ENCODE measurements around the gene SLX4IP. TPM values are rescaled to one million over a fixed set of nuclear protein-coding genes. Genes with fewer than 3 reads are reported as not detected.
"Not testable (repeated sequence)": the region's sequence is repeated elsewhere in the genome, so short reads cannot be mapped to it uniquely, and the experiment has no call there.

SLX4IP gene
- polyA plus RNA-seq, 2 donors, result 1.2 to 4.4 TPM

DNA sequence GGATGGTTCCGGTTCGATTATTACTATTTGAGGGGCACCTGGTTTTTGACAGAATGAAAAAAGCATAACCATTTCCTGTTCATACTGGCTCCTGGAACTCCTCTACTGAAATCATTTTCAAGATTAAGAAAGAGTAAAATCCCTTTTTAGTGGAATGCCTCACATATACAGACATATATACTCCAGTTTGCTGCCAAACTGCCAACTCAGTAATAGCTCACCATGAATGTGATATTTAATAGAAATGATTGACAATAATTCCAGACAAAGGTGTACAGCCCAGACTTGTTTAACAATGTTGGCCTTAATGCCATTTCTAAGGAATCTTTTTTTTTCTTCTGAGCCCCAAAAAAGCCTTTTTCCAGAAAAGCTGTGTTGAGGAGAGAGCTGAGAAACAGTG is 145.6 kb downstream of the SLX4IP start:
- no peaks in the 10 kb centered on the region for H3K36me3 ChIP-seq (ENCODE audit: control insufficient read depth in 2 of 2, insufficient read depth in 2 of 2, low read length in 1 of 2)
- H3K4me1 ChIP-seq (ENCODE audit: control insufficient read depth in 2 of 2, insufficient read depth in 2 of 2, low read length in 1 of 2), result peaks cover 0 to 2% of the 10 kb centered on the region in 2 donors
- no peak overlapping the region for H3K27ac ChIP-seq (ENCODE audit: low read depth in 2 of 2, low read length in 1 of 2)
- no peak overlapping the region for H3K4me3 ChIP-seq (ENCODE audit: low read depth in 1 of 2, low read length in 2 of 2)
- H3K27me3 ChIP-seq (ENCODE audit: control insufficient read depth in 1 of 2, insufficient read depth in 2 of 2, low read length in 2 of 2), result no peaks in the 10 kb centered on the region
- H3K9me3 ChIP-seq (ENCODE audit: control insufficient read depth in 2 of 2, insufficient read depth in 1 of 2, low read depth in 1 of 2, low read length in 1 of 2), result no peaks in the 10 kb centered on the region
- 70 to 91% methylated on average over 2 of the region's 2 CpGs for WGBS, 2 donors

DNA sequence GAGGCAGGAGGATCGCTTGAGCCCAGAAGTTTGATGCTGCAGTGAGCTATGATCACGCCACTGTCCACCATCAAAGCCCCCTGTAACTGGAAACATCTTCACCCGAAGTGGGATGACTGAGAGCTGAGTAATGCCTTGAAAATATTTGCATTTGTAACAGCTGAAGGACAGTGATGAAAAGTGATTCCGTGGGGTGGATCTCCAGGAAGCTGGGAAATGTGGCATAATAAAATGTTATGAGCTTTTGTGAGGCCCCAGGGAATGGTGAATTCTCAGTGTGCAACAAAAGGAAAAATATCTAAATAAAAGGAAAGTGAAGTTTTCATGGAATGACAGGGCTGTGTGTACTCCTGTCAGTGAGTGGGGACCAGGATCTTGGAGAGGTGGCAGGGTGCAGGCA is 146.7 kb downstream of the SLX4IP start:
- H3K36me3 ChIP-seq (ENCODE audit: control insufficient read depth in 2 of 2, insufficient read depth in 2 of 2, low read length in 1 of 2), result no peaks in the 10 kb centered on the region
- no peak overlapping the region for H3K4me3 ChIP-seq (ENCODE audit: low read depth in 1 of 2, low read length in 2 of 2)
- WGBS, 2 donors, result 59 to 66% methylated on average over 4 of the region's 4 CpGs
- no peaks in the 10 kb centered on the region for H3K27me3 ChIP-seq (ENCODE audit: control insufficient read depth in 1 of 2, insufficient read depth in 2 of 2, low read length in 2 of 2)
- H3K27ac ChIP-seq (ENCODE audit: low read depth in 2 of 2, low read length in 1 of 2), result no peak overlapping the region
- peaks cover 0 to 2% of the 10 kb centered on the region in 2 donors for H3K4me1 ChIP-seq (ENCODE audit: control insufficient read depth in 2 of 2, insufficient read depth in 2 of 2, low read length in 1 of 2)
- H3K9me3 ChIP-seq (ENCODE audit: control insufficient read depth in 2 of 2, insufficient read depth in 1 of 2, low read depth in 1 of 2, low read length in 1 of 2), result no peaks in the 10 kb centered on the region

DNA sequence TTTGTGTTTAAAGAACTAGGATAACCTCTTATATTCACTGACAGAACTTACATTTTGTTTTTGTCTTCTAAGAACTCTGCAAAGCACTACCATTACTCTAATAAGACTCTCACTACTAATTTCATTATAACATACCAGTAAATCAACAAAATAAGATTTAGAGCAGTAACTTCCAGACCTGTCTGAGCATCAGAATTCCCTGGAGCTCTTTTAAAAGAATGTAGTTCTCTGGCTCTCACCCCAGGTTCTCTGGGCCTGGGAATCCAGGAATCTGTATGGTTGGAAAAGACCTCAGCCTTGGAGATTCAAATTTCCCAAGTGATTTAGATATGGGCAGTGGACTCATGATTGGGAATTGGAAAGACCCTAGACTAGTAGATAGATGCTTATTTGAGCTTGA is 149.3 kb downstream of the SLX4IP start:
- H3K4me1 ChIP-seq (ENCODE audit: control insufficient read depth in 2 of 2, insufficient read depth in 2 of 2, low read length in 1 of 2), result peaks cover 0 to 2% of the 10 kb centered on the region in 2 donors
- no peaks in the 10 kb centered on the region for H3K36me3 ChIP-seq (ENCODE audit: control insufficient read depth in 2 of 2, insufficient read depth in 2 of 2, low read length in 1 of 2)
- H3K27ac ChIP-seq (ENCODE audit: low read depth in 2 of 2, low read length in 1 of 2), result no peak overlapping the region
- no peaks in the 10 kb centered on the region for H3K9me3 ChIP-seq (ENCODE audit: control insufficient read depth in 2 of 2, insufficient read depth in 1 of 2, low read depth in 1 of 2, low read length in 1 of 2)
- no peak overlapping the region for H3K4me3 ChIP-seq (ENCODE audit: low read depth in 1 of 2, low read length in 2 of 2)
- H3K27me3 ChIP-seq (ENCODE audit: control insufficient read depth in 1 of 2, insufficient read depth in 2 of 2, low read length in 2 of 2), result no peaks in the 10 kb centered on the region

DNA sequence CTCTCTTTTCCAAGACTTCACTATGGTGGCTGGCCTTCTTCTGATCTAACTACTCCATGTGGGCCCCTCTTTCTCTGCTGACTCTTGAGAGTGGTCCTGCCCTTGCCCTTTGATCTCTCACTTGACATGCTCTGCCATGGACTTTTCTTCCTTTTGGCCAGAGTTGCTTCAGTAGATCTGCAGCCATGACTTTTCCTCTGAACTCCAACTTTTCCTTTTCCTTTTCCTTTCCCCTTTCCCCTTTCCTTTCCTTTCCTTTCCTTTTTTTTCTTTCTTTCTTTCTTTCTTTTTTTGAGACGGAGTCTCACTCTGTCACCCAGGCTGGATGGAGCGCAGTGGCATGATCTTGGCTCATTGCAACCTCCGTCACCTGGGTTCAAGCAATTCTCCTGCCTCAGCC is 150.2 kb downstream of the SLX4IP start:
- 97 to 99% methylated on average over 3 of the region's 3 CpGs for WGBS, 2 donors
- Histone ChIP-seq H3K4me1 (ENCODE audit: control insufficient read depth in 2 of 2, insufficient read depth in 2 of 2, low read length in 1 of 2) (peaks cover 0 to 2% of the 10 kb centered on the region in 2 donors), H3K36me3 (ENCODE audit: control insufficient read depth in 2 of 2, insufficient read depth in 2 of 2, low read length in 1 of 2) (no peaks in the 10 kb centered on the region), H3K4me3 (ENCODE audit: low read depth in 1 of 2, low read length in 2 of 2) (no peak overlapping the region), H3K27ac (ENCODE audit: low read depth in 2 of 2, low read length in 1 of 2) (no peak overlapping the region), H3K9me3 (ENCODE audit: control insufficient read depth in 2 of 2, insufficient read depth in 1 of 2, low read depth in 1 of 2, low read length in 1 of 2) (no peaks in the 10 kb centered on the region), H3K27me3 (ENCODE audit: control insufficient read depth in 1 of 2, insufficient read depth in 2 of 2, low read length in 2 of 2) (no peaks in the 10 kb centered on the region)

DNA sequence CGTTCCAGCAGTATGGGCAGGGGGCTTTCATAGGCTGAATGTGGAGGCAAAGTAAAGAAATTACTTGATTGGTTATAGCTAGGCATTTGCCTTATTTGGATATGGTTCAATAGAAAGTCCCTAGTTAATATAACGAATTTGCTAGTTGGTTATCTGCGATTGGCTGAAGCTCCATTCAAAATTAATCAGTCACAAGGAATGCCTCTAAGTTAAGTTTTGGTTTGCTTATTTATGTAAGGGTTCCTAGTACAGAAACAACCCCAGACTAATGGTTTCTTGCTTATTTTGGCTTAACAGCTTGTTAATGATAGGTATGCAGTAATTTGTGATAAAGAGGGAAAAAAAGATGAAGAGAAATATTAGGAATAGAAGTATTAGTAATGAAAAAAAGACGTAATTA is 151.2 kb downstream of the SLX4IP start:
- WGBS, 2 donors, result 91 to 94% methylated on average over 4 of the region's 4 CpGs
- Histone ChIP-seq H3K27me3 (ENCODE audit: control insufficient read depth in 1 of 2, insufficient read depth in 2 of 2, low read length in 2 of 2) (no peaks in the 10 kb centered on the region), H3K9me3 (ENCODE audit: control insufficient read depth in 2 of 2, insufficient read depth in 1 of 2, low read depth in 1 of 2, low read length in 1 of 2) (no peaks in the 10 kb centered on the region), H3K36me3 (ENCODE audit: control insufficient read depth in 2 of 2, insufficient read depth in 2 of 2, low read length in 1 of 2) (no peaks in the 10 kb centered on the region), H3K4me1 (ENCODE audit: control insufficient read depth in 2 of 2, insufficient read depth in 2 of 2, low read length in 1 of 2) (no peaks in the 10 kb centered on the region), H3K4me3 (ENCODE audit: low read depth in 1 of 2, low read length in 2 of 2) (no peak overlapping the region), H3K27ac (ENCODE audit: low read depth in 2 of 2, low read length in 1 of 2) (no peak overlapping the region)

DNA sequence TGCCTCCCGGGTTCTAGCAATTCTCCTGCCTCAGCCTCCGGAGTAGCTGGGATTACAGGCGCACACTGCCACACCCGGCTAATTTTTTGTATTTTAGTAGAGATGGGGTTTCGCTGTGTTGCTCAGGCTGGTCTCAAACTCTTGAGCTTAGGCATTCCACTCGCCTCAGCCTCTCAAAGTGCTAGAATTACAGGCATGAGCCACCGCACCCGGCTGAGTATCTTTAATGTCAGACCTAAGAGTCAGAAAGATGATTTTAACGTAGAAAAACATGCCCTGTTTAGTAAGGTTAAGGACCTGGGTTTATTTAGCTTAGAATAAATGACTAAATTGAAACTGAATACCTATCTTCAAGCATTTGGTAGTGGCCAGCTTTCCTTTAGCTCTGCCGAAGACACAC is 155.3 kb downstream of the SLX4IP start:
- not testable (repeated sequence) for H3K9me3 ChIP-seq (ENCODE audit: control insufficient read depth in 2 of 2, insufficient read depth in 1 of 2, low read depth in 1 of 2, low read length in 1 of 2); H3K4me3 ChIP-seq (ENCODE audit: low read depth in 1 of 2, low read length in 2 of 2); H3K27me3 ChIP-seq (ENCODE audit: control insufficient read depth in 1 of 2, insufficient read depth in 2 of 2, low read length in 2 of 2); H3K4me1 ChIP-seq (ENCODE audit: control insufficient read depth in 2 of 2, insufficient read depth in 2 of 2, low read length in 1 of 2); H3K36me3 ChIP-seq (ENCODE audit: control insufficient read depth in 2 of 2, insufficient read depth in 2 of 2, low read length in 1 of 2)
- peak overlapping the region; percentile 47 to 67 for H3K27ac ChIP-seq (ENCODE audit: low read depth in 2 of 2, low read length in 1 of 2)
- WGBS, 2 donors, result 64 to 80% methylated on average over 10 of the region's 10 CpGs

DNA sequence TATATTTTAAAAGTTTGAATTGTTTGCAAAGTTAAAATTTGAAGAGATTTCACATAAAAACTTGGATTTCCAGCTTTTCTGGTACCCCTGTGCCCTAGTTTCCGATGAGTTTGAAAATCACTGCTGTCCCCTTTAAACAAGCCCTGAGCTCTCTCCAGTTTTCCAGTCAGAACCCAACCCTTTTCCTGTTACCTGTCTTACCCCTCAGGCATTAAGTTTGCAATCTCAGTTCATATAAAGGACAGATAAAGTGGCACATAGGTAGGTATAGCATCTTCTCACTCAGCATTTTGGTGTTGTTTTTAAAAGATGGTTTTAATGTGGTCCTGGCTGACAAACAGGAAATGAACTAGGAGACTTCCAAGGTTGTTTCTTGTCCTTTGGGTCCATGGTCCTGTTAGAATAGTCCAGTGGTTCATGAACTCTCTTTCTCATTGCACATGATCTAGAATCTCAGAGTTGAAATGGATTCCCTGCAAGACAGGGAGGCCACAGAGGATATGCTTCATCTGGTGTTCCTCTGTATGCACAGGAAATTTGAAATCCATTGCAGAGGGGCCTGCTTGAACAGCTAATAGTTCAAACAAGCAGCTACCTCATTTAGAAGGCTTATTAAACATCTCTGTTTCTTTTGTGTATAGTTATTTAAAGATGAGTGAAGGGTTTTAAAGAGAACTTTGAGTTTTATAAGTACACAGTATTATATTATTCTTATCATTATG is 156.0 kb downstream of the SLX4IP start:
- Histone ChIP-seq H3K27ac (ENCODE audit: low read depth in 2 of 2, low read length in 1 of 2) (peak overlapping the region; percentile 42 to 44), H3K4me1 (ENCODE audit: control insufficient read depth in 2 of 2, insufficient read depth in 2 of 2, low read length in 1 of 2) (peaks cover 0 to 3% of the 10 kb centered on the region in 2 donors)
- 53 to 75% methylated on average over 1 of the region's 1 CpG for WGBS, 2 donors

DNA sequence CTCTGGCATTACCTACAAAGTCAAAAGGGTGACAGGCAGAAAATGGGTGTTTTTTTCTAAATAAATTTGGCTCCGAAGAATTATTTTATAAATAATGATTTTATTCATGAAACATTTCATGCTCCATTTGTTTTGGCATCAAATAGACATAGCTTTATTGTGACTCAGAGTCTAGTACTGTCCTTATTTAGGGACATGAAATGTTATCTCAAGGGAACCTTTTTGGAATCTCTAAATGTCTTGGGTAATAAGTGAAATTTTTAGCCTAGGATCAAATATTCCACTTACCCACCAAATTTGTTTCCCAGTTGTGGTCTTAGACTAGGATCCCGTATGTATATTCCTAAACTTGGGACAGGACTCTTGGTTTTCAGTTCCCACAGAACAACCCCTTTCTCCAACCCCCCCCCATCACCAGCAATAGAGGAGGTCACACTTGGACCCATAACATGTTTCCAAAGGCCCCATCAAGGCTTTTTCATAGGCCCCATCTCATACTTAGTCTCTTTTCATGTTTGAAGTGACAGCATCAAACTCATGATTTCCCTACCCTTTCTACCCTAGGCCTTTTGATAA is 156.9 kb downstream of the SLX4IP start:
- 38 to 70% methylated on average over 2 of the region's 2 CpGs for WGBS, 2 donors
- peak overlapping the region; percentile 22 to 75 for H3K27ac ChIP-seq (ENCODE audit: low read depth in 2 of 2, low read length in 1 of 2)

More for the DNA sequence above, 156.0 kb downstream of the SLX4IP start:
- no peaks in the 10 kb centered on the region for H3K9me3 ChIP-seq (ENCODE audit: control insufficient read depth in 2 of 2, insufficient read depth in 1 of 2, low read depth in 1 of 2, low read length in 1 of 2)
- no peak overlapping the region for H3K4me3 ChIP-seq (ENCODE audit: low read depth in 1 of 2, low read length in 2 of 2)
- H3K36me3 ChIP-seq (ENCODE audit: control insufficient read depth in 2 of 2, insufficient read depth in 2 of 2, low read length in 1 of 2), result no peaks in the 10 kb centered on the region
- H3K27me3 ChIP-seq (ENCODE audit: control insufficient read depth in 1 of 2, insufficient read depth in 2 of 2, low read length in 2 of 2), result no peaks in the 10 kb centered on the region

DNA sequence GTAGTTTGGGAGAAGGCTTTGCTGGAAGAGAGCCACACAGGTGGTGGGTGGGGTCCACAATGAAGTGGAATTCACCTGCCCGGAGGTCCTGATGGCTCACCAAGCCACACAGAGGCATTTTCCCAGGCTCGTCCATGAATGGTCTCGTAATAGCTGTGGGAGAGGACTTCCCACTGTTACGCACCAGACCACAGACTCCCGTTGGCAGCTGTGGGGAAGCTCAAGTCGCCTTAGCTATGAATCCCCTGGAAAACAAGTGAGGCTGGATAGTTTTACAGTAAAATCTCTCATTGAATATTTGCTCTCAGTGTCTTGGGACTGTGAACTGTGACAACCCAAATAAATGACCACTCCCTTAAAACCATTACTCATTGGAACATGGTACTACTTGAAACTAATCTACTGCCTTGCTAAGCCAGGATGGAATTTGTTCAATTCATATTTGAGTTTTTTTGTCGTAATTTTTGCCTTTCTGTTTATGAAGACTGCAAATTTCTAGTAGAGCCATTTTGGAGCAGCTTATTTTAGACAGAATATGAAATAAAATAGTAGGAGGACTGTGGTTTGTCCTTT is 159.3 kb downstream of the SLX4IP start:
- no peaks in the 10 kb centered on the region for H3K27me3 ChIP-seq (ENCODE audit: control insufficient read depth in 1 of 2, insufficient read depth in 2 of 2, low read length in 2 of 2)
- no peak overlapping the region for H3K4me3 ChIP-seq (ENCODE audit: low read depth in 1 of 2, low read length in 2 of 2)
- WGBS, 2 donors, result 54 to 59% methylated on average over 7 of the region's 7 CpGs
- H3K27ac ChIP-seq (ENCODE audit: low read depth in 2 of 2, low read length in 1 of 2), result peak overlapping the region; percentile 80 to 97
- no peaks in the 10 kb centered on the region for H3K36me3 ChIP-seq (ENCODE audit: control insufficient read depth in 2 of 2, insufficient read depth in 2 of 2, low read length in 1 of 2)
- H3K9me3 ChIP-seq (ENCODE audit: control insufficient read depth in 2 of 2, insufficient read depth in 1 of 2, low read depth in 1 of 2, low read length in 1 of 2), result no peaks in the 10 kb centered on the region
- peaks cover 0 to 3% of the 10 kb centered on the region in 2 donors for H3K4me1 ChIP-seq (ENCODE audit: control insufficient read depth in 2 of 2, insufficient read depth in 2 of 2, low read length in 1 of 2)

More for the DNA sequence above, 156.9 kb downstream of the SLX4IP start:
- Histone ChIP-seq H3K4me1 (ENCODE audit: control insufficient read depth in 2 of 2, insufficient read depth in 2 of 2, low read length in 1 of 2) (peaks cover 0 to 3% of the 10 kb centered on the region in 2 donors), H3K4me3 (ENCODE audit: low read depth in 1 of 2, low read length in 2 of 2) (no peak overlapping the region), H3K27me3 (ENCODE audit: control insufficient read depth in 1 of 2, insufficient read depth in 2 of 2, low read length in 2 of 2) (no peaks in the 10 kb centered on the region), H3K9me3 (ENCODE audit: control insufficient read depth in 2 of 2, insufficient read depth in 1 of 2, low read depth in 1 of 2, low read length in 1 of 2) (no peaks in the 10 kb centered on the region), H3K36me3 (ENCODE audit: control insufficient read depth in 2 of 2, insufficient read depth in 2 of 2, low read length in 1 of 2) (no peaks in the 10 kb centered on the region)
